Activated B cell treated with CpG ODN at 0.5 μM for 24 hours (primary cell): ENCODE measurements around the gene BANP. TPM values are rescaled to one million over a fixed set of nuclear protein-coding genes. Genes with fewer than 3 reads are reported as not detected.

ENCODE experiments used
- ATAC-seq: fragments of 200-7000 bp; cut with Tn5 transposase; one replicate; pipeline ENCODE4 v1.10.0; 2021; ENCODE audit warnings: low read depth, mild to moderate bottlenecking, moderate library complexity
- CTCF ChIA-PET: fragments of 350-600 bp; sonication (Branson Sonifier 250); formaldehyde crosslinking; loops from one replicate; lab custom pipeline; 2021; ENCODE audit warnings: antibody characterized with exemption; lab: Charles Lee
- POLR2A ChIA-PET: fragments of 350-600 bp; sonication (Branson Sonifier 250); formaldehyde crosslinking; loops from one replicate; lab custom pipeline; 2021; ENCODE audit warnings: antibody characterized with exemption; lab: Charles Lee
- DNase-seq: peaks from one replicate; pipeline ENCODE4 v3.0.0; 2022
- H3K27ac Mint-ChIP-seq: one replicate; pipeline ENCODE4 v1.8.0; 2020; ENCODE audit warnings: mixed read lengths
- H3K27me3 Mint-ChIP-seq: one replicate; pipeline ENCODE4 v1.8.0; 2021; ENCODE audit warnings: mixed read lengths
- H3K36me3 Mint-ChIP-seq: one replicate; pipeline ENCODE4 v1.8.0; 2021; ENCODE audit warnings: low read depth, mixed read lengths
- H3K4me1 Mint-ChIP-seq: one replicate; pipeline ENCODE4 v1.8.0; 2021; ENCODE audit warnings: mixed read lengths
- H3K4me3 Mint-ChIP-seq: one replicate; pipeline ENCODE4 v1.8.0; 2020; ENCODE audit warnings: mild to moderate bottlenecking, mixed read lengths
- H3K9me3 Mint-ChIP-seq: one replicate; pipeline ENCODE4 v1.8.0; 2020; ENCODE audit warnings: mixed read lengths
- CTCF ChIP-seq: fragments of 200-600 bp; IDR thresholded peaks from one replicate; pipeline ENCODE4 v1.8.0; 2022; ENCODE audit warnings: antibody characterized with exemption, mild to moderate bottlenecking
- intact Hi-C: fragments of 100-400 bp; cut with micrococcal nuclease; formaldehyde crosslinking; loops from one replicate; pipeline ENCODE4 v1.15.1; 2024
- total RNA-seq: library from RNA; stranded (reverse); gene quantifications from 2 replicates; pipeline ENCODE4 v1.2.3, GENCODE V29; 2022

Gene BANP
- total RNA-seq, 1 donor from 2014 or later, result 72.3 TPM

- no peak overlapping the region for H3K4me3 Mint-ChIP-seq
- H3K36me3 Mint-ChIP-seq, result peaks cover 55% of the 10 kb centered on the region
- no peaks in the 10 kb centered on the region for H3K27me3 Mint-ChIP-seq
- intact Hi-C loops, result loop anchor here (10.0 kb wide), 2 partner anchors 460 to 1290 kb away; partner anchors contain the start of gene ZCCHC14
- H3K27ac Mint-ChIP-seq, result peak overlapping the region; percentile 69
- no peak for ATAC-seq
- ChIA-PET CTCF (no interaction called here), POLR2A (interaction anchor here (1.2 to 1.4 kb wide), 2 partner anchors 9 to 502 kb away, joined by 3 read pairs; no protein-coding TSS in a partner anchor)
- DNase-seq, result no peak
- no peak for TF ChIP-seq CTCF
- H3K9me3 Mint-ChIP-seq, result no peaks in the 10 kb centered on the region
- H3K4me1 Mint-ChIP-seq, result peaks cover 79% of the 10 kb centered on the region
Measured at GRCh38 chr16:87954361-87954760, 3.1 kb downstream of the BANP start.

- ChIA-PET CTCF (no interaction called here), POLR2A (interaction anchor here (2.9 kb wide), 1 partner anchor 176 kb away, joined by 9 read pairs; no protein-coding TSS in a partner anchor)
- H3K36me3 Mint-ChIP-seq, result peaks cover 60% of the 10 kb centered on the region
- no peak overlapping the region for H3K4me3 Mint-ChIP-seq
- ATAC-seq (no peak), DNase-seq (no peak)
- peak overlapping the region; percentile 91 for H3K27ac Mint-ChIP-seq
- TF ChIP-seq CTCF, result no peak
- H3K9me3 Mint-ChIP-seq, result no peaks in the 10 kb centered on the region
- H3K27me3 Mint-ChIP-seq, result no peaks in the 10 kb centered on the region
- intact Hi-C loops, result loop anchor here (10.0 kb wide), 2 partner anchors 460 to 1290 kb away; partner anchors contain the start of gene ZCCHC14
- peaks cover 82% of the 10 kb centered on the region for H3K4me1 Mint-ChIP-seq
Measured at GRCh38 chr16:87954826-87955225, 3.6 kb downstream of the BANP start.

- intact Hi-C loops, result loop anchor here (1.0 to 10.0 kb wide), 4 partner anchors 91 to 1289 kb away; partner anchors contain the start of gene ZCCHC14
- TF ChIP-seq CTCF, result no peak
- peaks cover 88% of the 10 kb centered on the region for H3K4me1 Mint-ChIP-seq
- H3K27me3 Mint-ChIP-seq, result no peaks in the 10 kb centered on the region
- peak overlapping the region; percentile 79 for H3K4me3 Mint-ChIP-seq
- ChIA-PET CTCF (interaction anchor here (1.4 kb wide), 1 partner anchor 482 kb away, joined by 5 read pairs; no protein-coding TSS in a partner anchor), POLR2A (interaction anchor here (0.7 to 2.9 kb wide), 7 partner anchors 10 to 475 kb away, joined by 3 to 9 read pairs (median 6); no protein-coding TSS in a partner anchor)
- H3K36me3 Mint-ChIP-seq, result peaks cover 62% of the 10 kb centered on the region
- H3K27ac Mint-ChIP-seq, result peak overlapping the region; percentile 91
- DNase-seq (no peak), ATAC-seq (no peak)
- H3K9me3 Mint-ChIP-seq, result no peaks in the 10 kb centered on the region
Measured at GRCh38 chr16:87955302-87956097, 4.3 kb downstream of the BANP start.

- TF ChIP-seq CTCF, result no peak
- DNase-seq, result no peak
- Mint-ChIP-seq H3K36me3 (peaks cover 60% of the 10 kb centered on the region), H3K27ac (peak overlapping the region; percentile 91), H3K27me3 (no peaks in the 10 kb centered on the region), H3K4me1 (peaks cover 87% of the 10 kb centered on the region), H3K9me3 (no peaks in the 10 kb centered on the region), H3K4me3 (peak overlapping the region; percentile 79)
- ChIA-PET CTCF (interaction anchor here (1.4 kb wide), 1 partner anchor 481 kb away, joined by 5 read pairs; no protein-coding TSS in a partner anchor), POLR2A (interaction anchor here (0.7 to 2.9 kb wide), 8 partner anchors 11 to 475 kb away, joined by 3 to 9 read pairs (median 5); no protein-coding TSS in a partner anchor)
- intact Hi-C loops, result loop anchor here (1.0 to 10.0 kb wide), 4 partner anchors 90 to 1289 kb away; partner anchors contain the start of gene ZCCHC14
- ATAC-seq, result no peak
Measured at GRCh38 chr16:87956098-87956364, 4.8 kb downstream of the BANP start.
